Astrocyte of the spinal cord (primary cell): ENCODE results near the gene ZNF77.

Experiments
- DNase-seq: peaks from one replicate; pipeline ENCODE4 v3.0.0; 2011; ENCODE audit warnings: low read depth, low spot score
- H3K4me3 ChIP-seq: 2 replicates; pipeline ENCODE4 v1.5.1; 2011; ENCODE audit warnings: low read depth, mild to moderate bottlenecking, low read length, moderate library complexity
- in situ Hi-C: cut with HindIII; loops from 2 replicates; pipeline ENCODE4 v1.10.0; 2017; ENCODE audit warnings: low sequenced_read_pairs
- TF ChIP-seq, protein P1 (sequence below): IDR thresholded peaks from 2 replicates; pipeline ENCODE4 v1.5.1; 2012; ENCODE audit warnings: low read depth, mild to moderate bottlenecking, low read length, inconsistent platforms

ZNF77 gene

DNA sequence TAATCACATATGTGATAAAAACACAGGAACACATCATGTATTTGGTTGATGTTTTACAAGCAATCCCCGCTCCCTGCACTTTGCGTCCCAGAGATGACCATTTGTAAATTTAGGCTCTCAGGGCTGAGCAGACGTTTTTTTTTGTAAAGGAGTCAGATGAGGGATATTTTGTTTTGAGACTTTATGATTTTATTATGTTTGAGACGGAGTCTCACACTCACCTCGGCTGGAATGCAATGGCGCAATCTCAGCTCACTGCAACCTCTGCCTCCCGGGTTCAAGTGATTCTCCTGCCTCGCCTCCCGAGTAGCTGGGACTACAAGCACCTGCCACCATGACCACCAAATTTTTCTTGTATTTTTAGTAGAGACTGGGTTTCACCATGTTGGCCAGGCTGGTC, 34.0 kb upstream of the ZNF77 start:
- no peak for DNase-seq
- no peak overlapping the region for H3K4me3 ChIP-seq
- in situ Hi-C loops, result no loop called here
- TF ChIP-seq, protein P1, sequence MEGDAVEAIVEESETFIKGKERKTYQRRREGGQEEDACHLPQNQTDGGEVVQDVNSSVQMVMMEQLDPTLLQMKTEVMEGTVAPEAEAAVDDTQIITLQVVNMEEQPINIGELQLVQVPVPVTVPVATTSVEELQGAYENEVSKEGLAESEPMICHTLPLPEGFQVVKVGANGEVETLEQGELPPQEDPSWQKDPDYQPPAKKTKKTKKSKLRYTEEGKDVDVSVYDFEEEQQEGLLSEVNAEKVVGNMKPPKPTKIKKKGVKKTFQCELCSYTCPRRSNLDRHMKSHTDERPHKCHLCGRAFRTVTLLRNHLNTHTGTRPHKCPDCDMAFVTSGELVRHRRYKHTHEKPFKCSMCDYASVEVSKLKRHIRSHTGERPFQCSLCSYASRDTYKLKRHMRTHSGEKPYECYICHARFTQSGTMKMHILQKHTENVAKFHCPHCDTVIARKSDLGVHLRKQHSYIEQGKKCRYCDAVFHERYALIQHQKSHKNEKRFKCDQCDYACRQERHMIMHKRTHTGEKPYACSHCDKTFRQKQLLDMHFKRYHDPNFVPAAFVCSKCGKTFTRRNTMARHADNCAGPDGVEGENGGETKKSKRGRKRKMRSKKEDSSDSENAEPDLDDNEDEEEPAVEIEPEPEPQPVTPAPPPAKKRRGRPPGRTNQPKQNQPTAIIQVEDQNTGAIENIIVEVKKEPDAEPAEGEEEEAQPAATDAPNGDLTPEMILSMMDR, result no peak

DNA sequence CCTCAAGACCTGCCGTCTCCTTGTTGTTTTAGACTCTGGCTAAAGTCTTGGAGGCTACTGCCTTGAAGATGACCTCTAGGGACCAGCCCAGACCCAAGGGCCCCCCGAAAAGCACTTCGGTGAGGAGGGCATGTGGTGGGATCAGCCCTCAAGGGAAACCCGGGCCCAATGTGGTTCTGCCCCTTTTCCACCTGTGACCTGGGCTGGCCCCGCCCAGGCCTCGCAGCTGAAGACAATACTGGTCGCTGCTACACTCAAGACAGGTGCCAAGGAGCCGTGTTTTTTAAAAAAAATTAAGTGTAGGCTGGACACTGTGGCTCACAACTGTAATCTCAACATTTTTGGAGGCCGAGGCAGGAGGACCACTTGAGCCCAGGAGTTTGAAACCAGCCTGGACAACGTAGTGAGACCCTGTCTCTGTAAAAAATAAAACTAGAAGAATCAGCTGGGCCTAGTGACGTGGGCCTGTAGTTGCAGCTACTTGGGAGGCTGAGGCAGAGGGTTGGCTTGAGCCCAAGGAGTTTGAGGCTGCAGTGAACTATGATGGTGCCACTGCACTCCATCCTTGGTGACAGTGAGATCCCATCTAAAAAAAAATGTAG, 33.5 kb upstream of the ZNF77 start:
- TF ChIP-seq, protein P1, result no peak
- in situ Hi-C loops, result no loop called here
- no peak for DNase-seq
- H3K4me3 ChIP-seq, result no peak overlapping the region

DNA sequence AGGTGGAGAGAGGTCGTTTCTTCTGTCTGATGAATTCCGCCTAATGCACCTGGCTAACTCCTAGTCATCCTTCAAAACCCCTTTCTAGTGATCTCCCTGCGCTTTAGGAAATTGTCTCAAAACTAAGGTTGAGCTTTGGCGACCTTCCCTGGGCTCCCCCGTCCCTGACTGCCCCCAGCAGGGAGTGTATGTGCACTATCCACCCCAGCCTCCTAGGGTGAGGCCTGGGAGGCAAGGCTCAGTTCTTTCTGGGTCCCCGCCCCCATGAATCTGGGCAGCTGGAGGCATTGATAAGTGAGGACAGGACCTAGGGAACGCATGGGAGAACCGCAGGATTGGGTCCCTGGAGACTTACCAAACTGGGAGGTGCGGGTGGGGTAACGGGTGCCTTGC, 33.0 kb upstream of the ZNF77 start:
- H3K4me3 ChIP-seq, result peak overlapping the region; percentile 21
- TF ChIP-seq, protein P1, result no peak
- no peak for DNase-seq
- in situ Hi-C loops, result no loop called here

DNA sequence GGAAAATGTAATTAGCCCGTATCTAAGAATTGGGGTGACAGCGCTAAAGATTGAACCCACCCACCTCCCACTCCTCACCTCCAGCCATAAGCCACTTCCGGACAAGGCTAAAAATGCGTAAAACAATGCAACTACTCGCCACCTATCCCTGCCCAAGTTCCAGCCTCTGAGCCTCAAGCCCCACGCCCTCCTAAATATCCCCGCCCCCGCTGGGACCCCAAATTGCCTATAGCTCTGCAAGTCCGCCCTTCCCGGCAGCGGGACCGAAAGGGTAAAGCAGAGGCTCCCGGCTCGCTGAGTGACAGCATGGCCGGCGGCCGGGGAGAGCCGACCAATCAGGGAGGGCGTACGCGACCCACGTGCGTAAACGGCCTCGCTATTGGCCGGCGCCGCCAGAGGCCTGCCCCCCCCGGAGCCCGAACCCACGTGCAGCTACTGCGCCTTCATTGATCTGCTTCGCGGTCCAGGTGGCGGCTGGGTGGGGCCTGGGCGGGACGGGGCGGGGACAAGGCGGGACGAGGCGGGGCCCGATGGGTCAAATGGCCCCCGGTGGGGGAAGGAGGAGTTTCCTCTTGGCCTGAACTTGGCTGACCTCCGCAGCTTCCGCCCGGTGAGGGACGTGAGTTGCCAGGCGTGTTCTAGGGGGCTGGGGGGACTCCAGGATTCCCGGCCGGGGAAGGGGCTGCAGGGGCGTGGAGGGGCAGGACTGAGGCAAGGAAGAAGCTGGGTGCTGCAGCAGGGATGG, 32.4 kb upstream of the ZNF77 start, which contains the start of gene TLE6:
TLE6 (plus strand) TSS at position 564 of the 745 bp plus-strand sequence. CDS start 670 bp downstream, outside the sequence.
- H3K4me3 ChIP-seq, result peak within 1 kb of the TSS; percentile 51
- in situ Hi-C loops, result no loop called here
- TF ChIP-seq, protein P1, result no peak
- DNase-seq, result peak; percentile 94

DNA sequence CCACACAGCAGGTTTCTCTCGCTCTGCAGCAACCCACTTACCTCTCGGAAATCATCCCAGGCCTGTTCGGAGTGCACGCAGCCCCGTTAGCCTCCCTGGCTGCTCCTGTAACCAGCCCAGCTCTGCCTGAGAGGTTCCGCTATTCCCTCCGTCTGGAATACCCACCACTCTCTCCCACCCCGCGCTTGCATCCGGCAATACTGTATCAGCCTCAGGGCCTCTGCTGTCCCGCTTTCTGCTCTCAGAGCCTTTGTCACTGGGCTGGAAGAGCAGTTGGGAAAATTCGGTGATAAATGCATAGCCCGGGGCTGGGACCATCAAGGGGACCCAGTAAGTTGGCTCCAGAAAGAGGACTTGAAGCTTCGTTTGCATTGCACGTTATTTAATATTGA, 31.8 kb upstream of the ZNF77 start:
- DNase-seq, result no peak
- TF ChIP-seq, protein P1, result no peak
- in situ Hi-C loops, result no loop called here

DNA sequence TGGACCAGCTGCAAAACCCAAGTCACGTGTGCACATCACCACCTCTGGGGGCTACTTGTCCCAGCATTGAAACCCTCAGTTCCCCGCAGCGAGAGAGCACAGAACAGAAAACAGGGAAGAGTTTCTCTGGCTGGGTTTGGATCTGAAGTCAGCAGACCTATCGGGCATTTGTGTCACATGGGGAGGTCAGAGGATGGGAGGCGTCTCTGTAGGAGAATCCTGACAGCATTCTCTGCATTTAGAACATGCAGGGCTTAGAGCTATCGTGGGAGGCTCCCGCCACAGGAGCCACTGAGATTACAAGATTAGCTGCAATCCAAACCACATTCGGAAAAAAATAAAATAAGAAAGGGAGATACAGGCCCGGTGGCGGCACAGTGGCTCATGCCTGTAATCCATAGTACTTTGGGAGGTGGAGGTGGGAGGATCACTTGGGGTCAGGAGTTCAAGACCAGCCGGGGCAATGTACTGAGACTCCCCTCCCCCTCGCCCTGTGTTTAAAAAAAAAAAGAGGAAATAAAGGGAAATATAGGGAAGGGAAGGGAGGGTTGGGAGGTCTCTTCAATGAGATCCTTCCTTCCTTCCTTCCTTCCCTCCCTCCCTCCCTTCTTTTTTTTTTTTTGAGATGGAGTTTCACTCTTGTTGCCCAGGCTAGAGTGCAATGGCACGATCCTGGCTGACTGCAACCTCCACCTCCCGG, 29.7 kb upstream of the ZNF77 start:
- TF ChIP-seq, protein P1, result no peak
- no peak for DNase-seq
- in situ Hi-C loops, result no loop called here
- no peak overlapping the region for H3K4me3 ChIP-seq

More for the DNA sequence above, 31.8 kb upstream of the ZNF77 start:
- peak overlapping the region; percentile 51 for H3K4me3 ChIP-seq
